GM12801 (cell line): ENCODE data around the gene EVA1B.

Experiments
- CTCF ChIP-seq: IDR thresholded peaks from one replicate; pipeline ENCODE4 v1.5.1; 2011; ENCODE audit warnings: control low read depth; ENCODE audit not compliant: insufficient read length; ENCODE audit errors: extremely low read depth

Gene EVA1B

GRCh38 chr1:36276688-36277087 lies 46.8 kb downstream of the EVA1B start:
- no peak for TF ChIP-seq CTCF

- no peak for TF ChIP-seq CTCF
Measured at GRCh38 chr1:36274201-36274600, 49.2 kb downstream of the EVA1B start.

GRCh38 chr1:36273024-36273423 lies 50.4 kb downstream of the EVA1B start:
- TF ChIP-seq CTCF, result no peak
